Hepatocyte (in vitro differentiated cells): ENCODE data around the gene UBE2N. TPM values are rescaled to one million over a fixed set of nuclear protein-coding genes. Genes with fewer than 3 reads are reported as not detected.
"Not testable (repeated sequence)": the region's sequence is repeated elsewhere in the genome, so short reads cannot be mapped to it uniquely, and the experiment has no call there.

ENCODE experiments used
- DNase-seq: peaks from one replicate; pipeline ENCODE4 v3.0.0-alpha.2; 2016; ENCODE audit warnings: low spot score
- H2AFZ ChIP-seq: fragments of 200-600 bp; sonication (generic); 2 replicates; pipeline ENCODE4 v1.6.0; 2016; ENCODE audit warnings: antibody characterized with exemption, mild to moderate bottlenecking
- H3K27ac ChIP-seq: fragments of 200-600 bp; sonication (generic); 2 replicates; pipeline ENCODE4 v1.5.1; 2016; ENCODE audit warnings: mild to moderate bottlenecking
- H3K27me3 ChIP-seq: fragments of 200-600 bp; sonication (generic); 2 replicates; pipeline ENCODE4 v1.6.1; 2016
- H3K36me3 ChIP-seq: fragments of 200-600 bp; sonication (generic); replicated peaks from 2 replicates; pipeline ENCODE4 v1.5.1; 2016; ENCODE audit warnings: low read depth; ENCODE audit not compliant: insufficient read depth
- H3K4me1 ChIP-seq: fragments of 200-600 bp; sonication (generic); 2 replicates; pipeline ENCODE4 v1.5.1; 2016; ENCODE audit warnings: mild to moderate bottlenecking, moderate library complexity; ENCODE audit not compliant: insufficient read depth
- H3K4me2 ChIP-seq: fragments of 200-600 bp; sonication (generic); 2 replicates; pipeline ENCODE4 v1.6.0; 2016
- H3K4me3 ChIP-seq: fragments of 200-600 bp; sonication (generic); 2 replicates; pipeline ENCODE4 v1.5.1; 2016; ENCODE audit warnings: mild to moderate bottlenecking
- H3K79me2 ChIP-seq: fragments of 200-600 bp; sonication (generic); 2 replicates; pipeline ENCODE4 v1.6.0; 2017; ENCODE audit warnings: mild to moderate bottlenecking
- H3K9me2 ChIP-seq: fragments of 200-600 bp; sonication (generic); replicated peaks from 2 replicates; pipeline ENCODE4 v1.6.0; 2017; ENCODE audit warnings: mild to moderate bottlenecking; ENCODE audit not compliant: insufficient read depth
- H3K9me3 ChIP-seq: fragments of 200-600 bp; sonication (generic); 2 replicates; pipeline ENCODE4 v1.5.1; 2016; ENCODE audit warnings: low read depth, mild to moderate bottlenecking
- H4K20me1 ChIP-seq: fragments of 200-600 bp; sonication (generic); 2 replicates; pipeline ENCODE4 v1.6.0; 2016; ENCODE audit warnings: mild to moderate bottlenecking; ENCODE audit not compliant: insufficient read depth, poor library complexity, severe bottlenecking
- EZH2 ChIP-seq: fragments of 200-600 bp; sonication (generic); IDR thresholded peaks from 2 replicates; pipeline ENCODE4 v1.6.1; 2016; ENCODE audit warnings: antibody characterized with exemption, mild to moderate bottlenecking, borderline replicate concordance
- EZH2phosphoT487 ChIP-seq: fragments of 200-600 bp; sonication (generic); IDR thresholded peaks from one replicate; pipeline ENCODE4 v1.6.1; 2018; ENCODE audit warnings: antibody characterized with exemption, mild to moderate bottlenecking, low read depth, moderate library complexity; ENCODE audit not compliant: unreplicated experiment, severe bottlenecking
- WGBS: methylation state at CpG from one replicate; pipeline ENCODE4 v1.1.6; 2016; ENCODE audit warnings: low lambda C conversion rate; ENCODE audit errors: missing lambda C conversion rate; 5-methylcytosine and 5-hydroxymethylcytosine counted together
- polyA plus RNA-seq: library from polyadenylated mRNA; unstranded; fragments of >200 nt; fragmentation: Nextera tagmentation; extraction: Ambion mirVana; gene quantifications from 2 replicates; pipeline ENCODE4 v1.2.1, GENCODE V29; 2016
- total RNA-seq: library from RNA; depleted of rRNA; stranded (reverse); fragments of >200 nt; gene quantifications from 2 replicates; pipeline ENCODE4 v1.2.3, GENCODE V29; 2014
- TF ChIP-seq, protein P1 (sequence below): fragments of 200-600 bp; sonication (generic); IDR thresholded peaks from 2 replicates; pipeline ENCODE4 v1.5.1; 2016; ENCODE audit warnings: antibody characterized with exemption, mild to moderate bottlenecking; ENCODE audit not compliant: poor library complexity

Gene UBE2N
- total and polyA plus RNA-seq, 2 experiments from 2014 or later = 59.1 to 121 TPM

DNA sequence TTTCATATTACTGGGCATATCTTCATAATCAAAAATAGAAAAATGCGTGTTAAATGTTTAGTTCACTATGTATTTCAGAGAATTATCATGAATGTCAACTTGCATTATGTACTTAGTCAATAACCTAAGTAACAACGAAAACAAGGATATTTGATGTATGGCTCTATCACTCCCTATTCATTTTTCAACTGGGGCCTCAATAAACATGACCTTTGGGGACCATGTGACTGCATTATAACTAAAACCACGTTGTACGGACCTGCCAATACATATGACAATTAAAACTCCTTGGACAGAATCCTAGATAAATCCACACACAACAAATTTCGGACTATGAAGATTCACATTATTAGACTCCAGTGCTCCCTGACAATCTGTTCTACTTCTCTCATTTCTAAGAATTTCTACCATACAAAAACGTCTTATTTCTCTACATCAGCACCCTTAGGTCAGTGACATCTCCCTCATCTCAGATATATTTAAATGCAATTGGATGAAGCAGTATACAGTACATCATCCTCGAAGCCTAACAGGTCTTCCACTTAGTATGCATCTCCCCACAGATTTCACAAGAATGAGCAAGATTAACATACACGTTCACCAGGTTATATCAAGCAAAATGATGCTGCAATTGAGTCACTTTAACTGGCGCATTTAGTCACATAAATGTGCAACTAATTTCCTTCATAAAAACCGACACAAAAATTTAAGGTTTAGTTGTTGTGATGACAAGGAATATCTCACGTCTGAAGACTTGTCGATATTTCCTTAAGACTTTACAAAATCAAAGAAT, 1.5 kb downstream of the UBE2N start:
- H3K9me2 ChIP-seq = no peaks in the 10 kb centered on the region
- H3K4me3 ChIP-seq = peak overlapping the region; percentile 62
- peak overlapping the region; percentile 96 for H3K27ac ChIP-seq
- no peaks in the 10 kb centered on the region for H3K9me3 ChIP-seq
- H3K79me2 ChIP-seq = peaks cover 64% of the 10 kb centered on the region
- peaks cover 57% of the 10 kb centered on the region for H4K20me1 ChIP-seq
- H3K27me3 ChIP-seq = no peaks in the 10 kb centered on the region
- H3K4me2 ChIP-seq = peak overlapping the region; percentile 87
- no peaks in the 10 kb centered on the region for H3K36me3 ChIP-seq
- DNase-seq = no peak
- 28% methylated on average over 12 of the region's 12 CpGs for WGBS
- peaks cover 19% of the 10 kb centered on the region for H3K4me1 ChIP-seq
- TF ChIP-seq EZH2 = no peak
- TF ChIP-seq EZH2phosphoT487 = no peak
- TF ChIP-seq, protein P1, sequence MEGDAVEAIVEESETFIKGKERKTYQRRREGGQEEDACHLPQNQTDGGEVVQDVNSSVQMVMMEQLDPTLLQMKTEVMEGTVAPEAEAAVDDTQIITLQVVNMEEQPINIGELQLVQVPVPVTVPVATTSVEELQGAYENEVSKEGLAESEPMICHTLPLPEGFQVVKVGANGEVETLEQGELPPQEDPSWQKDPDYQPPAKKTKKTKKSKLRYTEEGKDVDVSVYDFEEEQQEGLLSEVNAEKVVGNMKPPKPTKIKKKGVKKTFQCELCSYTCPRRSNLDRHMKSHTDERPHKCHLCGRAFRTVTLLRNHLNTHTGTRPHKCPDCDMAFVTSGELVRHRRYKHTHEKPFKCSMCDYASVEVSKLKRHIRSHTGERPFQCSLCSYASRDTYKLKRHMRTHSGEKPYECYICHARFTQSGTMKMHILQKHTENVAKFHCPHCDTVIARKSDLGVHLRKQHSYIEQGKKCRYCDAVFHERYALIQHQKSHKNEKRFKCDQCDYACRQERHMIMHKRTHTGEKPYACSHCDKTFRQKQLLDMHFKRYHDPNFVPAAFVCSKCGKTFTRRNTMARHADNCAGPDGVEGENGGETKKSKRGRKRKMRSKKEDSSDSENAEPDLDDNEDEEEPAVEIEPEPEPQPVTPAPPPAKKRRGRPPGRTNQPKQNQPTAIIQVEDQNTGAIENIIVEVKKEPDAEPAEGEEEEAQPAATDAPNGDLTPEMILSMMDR = no peak
- no peak overlapping the region for H2AFZ ChIP-seq

DNA sequence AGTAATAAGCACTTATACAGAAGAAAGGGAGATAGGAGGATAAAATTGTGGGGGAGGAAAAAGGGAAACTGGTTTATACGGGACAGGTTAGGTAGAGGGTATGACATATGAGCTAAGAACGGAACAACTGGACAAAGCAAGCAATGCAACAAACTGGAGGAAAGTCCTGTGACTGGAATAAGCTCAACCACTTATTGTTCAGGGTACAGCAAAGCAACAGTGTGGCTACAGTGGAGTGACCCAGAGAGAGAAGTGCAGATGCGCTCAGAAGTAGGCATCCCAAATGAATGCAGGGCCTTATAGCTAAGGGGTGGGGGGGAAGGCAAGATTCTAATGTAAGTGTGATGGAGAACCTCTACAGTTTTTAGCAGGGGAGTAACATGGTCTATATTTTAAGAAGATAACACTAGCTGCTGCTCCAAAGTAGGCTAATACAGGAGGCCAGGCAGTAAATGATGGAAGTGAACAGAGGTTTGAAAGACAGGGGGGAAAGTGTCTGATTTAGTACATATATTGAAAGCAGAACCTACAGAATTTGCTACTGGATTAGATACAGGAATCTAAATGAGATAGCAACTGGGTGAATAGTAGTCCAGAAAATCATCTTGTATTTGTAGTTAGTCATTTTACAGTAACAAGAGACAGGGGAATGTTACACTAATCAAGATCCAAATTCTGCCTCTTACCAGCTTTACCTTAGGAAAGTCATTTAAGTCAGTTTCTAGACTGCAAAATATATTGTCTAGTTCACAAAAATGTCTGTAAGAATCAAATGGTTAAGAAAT, 3.3 kb downstream of the UBE2N start:
- no peaks in the 10 kb centered on the region for H3K9me3 ChIP-seq
- TF ChIP-seq EZH2 = no peak
- TF ChIP-seq EZH2phosphoT487 = no peak
- TF ChIP-seq, protein P1 = no peak
- no peak for DNase-seq
- H3K9me2 ChIP-seq = no peaks in the 10 kb centered on the region
- 83% methylated on average over 3 of the region's 3 CpGs for WGBS
- no peaks in the 10 kb centered on the region for H3K36me3 ChIP-seq
- peaks cover 81% of the 10 kb centered on the region for H3K79me2 ChIP-seq
- no peak overlapping the region for H3K27ac ChIP-seq
- no peak overlapping the region for H3K4me3 ChIP-seq
- peaks cover 19% of the 10 kb centered on the region for H3K4me1 ChIP-seq
- H3K4me2 ChIP-seq = no peak overlapping the region
- H3K27me3 ChIP-seq = no peaks in the 10 kb centered on the region
- H2AFZ ChIP-seq = no peak overlapping the region
- H4K20me1 ChIP-seq = peaks cover 75% of the 10 kb centered on the region

DNA sequence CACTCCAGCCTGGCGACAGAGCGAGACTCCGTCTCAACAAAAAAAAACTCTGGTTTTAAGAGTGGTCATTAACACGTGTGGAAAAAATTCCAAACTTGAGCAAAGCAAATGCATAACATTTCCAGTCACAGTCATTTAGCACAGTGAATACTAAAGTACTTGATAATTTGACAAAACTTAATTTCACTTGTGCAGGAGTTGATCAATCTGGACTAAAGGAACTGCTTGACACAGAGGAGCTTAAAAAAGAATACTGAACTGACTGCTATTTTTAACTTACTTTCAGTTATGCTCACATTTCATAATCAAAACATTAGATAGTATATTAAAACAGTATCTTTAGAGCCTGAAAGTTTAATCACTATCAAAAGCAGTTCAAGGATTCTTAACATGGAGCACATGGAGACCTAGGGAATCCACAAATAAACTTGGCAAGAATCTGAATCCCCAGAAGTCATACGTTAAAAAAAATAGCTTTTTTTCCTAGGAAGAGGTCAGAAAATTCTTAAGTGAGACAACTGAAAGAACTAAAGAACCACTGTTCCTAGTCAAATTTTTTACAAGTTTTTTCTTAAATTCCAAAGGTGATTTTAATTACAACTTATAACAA, 7.4 kb downstream of the UBE2N start:
- peak overlapping the region; percentile 30 for H3K4me2 ChIP-seq
- H2AFZ ChIP-seq = no peak overlapping the region
- TF ChIP-seq EZH2 (no peak), EZH2phosphoT487 (no peak)
- TF ChIP-seq, protein P1 = no peak
- H3K4me1 ChIP-seq = peaks cover 11% of the 10 kb centered on the region
- no peak for DNase-seq
- H3K79me2 ChIP-seq = peaks cover 100% of the 10 kb centered on the region
- H3K9me2 ChIP-seq = no peaks in the 10 kb centered on the region
- H3K27me3 ChIP-seq = no peaks in the 10 kb centered on the region
- 90% methylated on average over 5 of the region's 5 CpGs for WGBS
- no peaks in the 10 kb centered on the region for H3K9me3 ChIP-seq
- no peak overlapping the region for H3K4me3 ChIP-seq
- no peaks in the 10 kb centered on the region for H3K36me3 ChIP-seq
- H3K27ac ChIP-seq = no peak overlapping the region
- peaks cover 92% of the 10 kb centered on the region for H4K20me1 ChIP-seq

DNA sequence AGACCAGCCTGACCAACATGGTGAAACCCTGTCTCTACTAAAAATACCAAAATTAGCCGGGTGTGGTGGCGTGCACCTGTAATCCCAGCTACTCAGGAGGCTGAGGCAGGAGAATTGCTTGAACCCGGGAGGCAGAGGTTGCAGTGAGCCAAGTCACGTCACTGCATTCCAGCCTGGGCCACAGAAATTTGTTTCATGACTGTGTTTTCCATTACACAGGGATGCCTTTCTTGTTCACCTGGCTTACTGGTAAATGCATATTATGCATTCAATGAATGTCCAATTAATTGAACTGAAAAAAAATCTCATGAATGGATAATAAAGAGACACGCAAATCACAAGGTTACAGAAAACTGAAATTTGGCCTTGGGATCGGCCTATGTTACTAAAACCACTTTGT, 9.7 kb downstream of the UBE2N start:
- H2AFZ ChIP-seq, H3K4me3 ChIP-seq, H3K4me2 ChIP-seq, H3K27me3 ChIP-seq, H3K27ac ChIP-seq, DNase-seq, H3K36me3 ChIP-seq, H3K9me3 ChIP-seq, H3K4me1 ChIP-seq, H3K9me2 ChIP-seq: not testable (repeated sequence)
- H4K20me1 ChIP-seq = peaks cover 87% of the 10 kb centered on the region
- peaks cover 100% of the 10 kb centered on the region for H3K79me2 ChIP-seq
- 94% methylated on average over 6 of the region's 6 CpGs for WGBS
